H9 (cell line): Measurements from ENCODE around the gene CRELD2. TPM values are rescaled to one million over a fixed set of nuclear protein-coding genes. Genes with fewer than 3 reads are reported as not detected.

Source experiments
- DNase-seq: peaks from one replicate; pipeline ENCODE4 v3.0.0-alpha.2; 2017
- H2AFZ ChIP-seq: one replicate; pipeline ENCODE4 v1.6.1; 2013; ENCODE audit warnings: mild to moderate bottlenecking, low read length, control low read depth, moderate library complexity
- H2AK5ac ChIP-seq: 2 replicates; pipeline ENCODE4 v1.6.1; 2013; ENCODE audit warnings: low read length, control low read depth, mixed read lengths; ENCODE audit not compliant: insufficient read length
- H2BK120ac ChIP-seq: one replicate; pipeline ENCODE4 v1.6.1; 2013; ENCODE audit warnings: low read depth, mild to moderate bottlenecking, low read length, control low read depth, inconsistent platforms; ENCODE audit not compliant: poor library complexity, severe bottlenecking
- H2BK12ac ChIP-seq: 2 replicates; pipeline ENCODE4 v1.6.1; 2013; ENCODE audit warnings: low read length, control low read depth, mixed read lengths, low read depth; ENCODE audit not compliant: insufficient read length
- H2BK15ac ChIP-seq: 2 replicates; pipeline ENCODE4 v1.6.1; 2013; ENCODE audit warnings: low read depth, low read length, control low read depth
- H2BK20ac ChIP-seq: one replicate; pipeline ENCODE4 v1.6.1; 2013; ENCODE audit warnings: low read depth, mild to moderate bottlenecking, low read length, control low read depth, inconsistent platforms; ENCODE audit not compliant: poor library complexity, severe bottlenecking
- H2BK5ac ChIP-seq: 2 replicates; pipeline ENCODE4 v1.6.1; 2013; ENCODE audit warnings: low read length, control low read depth, mixed read lengths; ENCODE audit not compliant: insufficient read length
- H3K14ac ChIP-seq: 2 replicates; pipeline ENCODE4 v1.6.1; 2013; ENCODE audit warnings: low read length, control low read depth; ENCODE audit not compliant: insufficient read depth
- H3K18ac ChIP-seq: 2 replicates; pipeline ENCODE4 v1.6.1; 2013; ENCODE audit warnings: low read depth, mild to moderate bottlenecking, mixed read lengths, low read length, control low read depth; ENCODE audit not compliant: insufficient read length
- H3K23ac ChIP-seq: 2 replicates; pipeline ENCODE4 v1.6.1; 2013; ENCODE audit warnings: low read length, control low read depth, mixed read lengths, low read depth; ENCODE audit not compliant: insufficient read length
- H3K23me2 ChIP-seq: 2 replicates; pipeline ENCODE4 v1.6.1; 2013; ENCODE audit warnings: low read depth, mild to moderate bottlenecking, mixed read lengths, low read length, control low read depth; ENCODE audit not compliant: insufficient read length, poor library complexity, severe bottlenecking
- H3K27ac ChIP-seq: 2 replicates; pipeline ENCODE4 v1.5.1; 2013; ENCODE audit warnings: low read length, control low read depth, mixed read lengths, low read depth; ENCODE audit not compliant: insufficient read length
- H3K27me3 ChIP-seq: 2 replicates; pipeline ENCODE4 v1.6.1; 2013; ENCODE audit warnings: low read length, control low read depth, inconsistent platforms; ENCODE audit not compliant: insufficient read depth
- H3K4ac ChIP-seq: 2 replicates; pipeline ENCODE4 v1.6.1; 2013; ENCODE audit warnings: low read depth, mild to moderate bottlenecking, control low read depth, inconsistent platforms, low read length, moderate library complexity
- H3K4me1 ChIP-seq: 2 replicates; pipeline ENCODE4 v1.6.1; 2013; ENCODE audit warnings: low read length, control low read depth, inconsistent platforms; ENCODE audit not compliant: insufficient read depth
- H3K4me2 ChIP-seq: 2 replicates; pipeline ENCODE4 v1.6.1; 2013; ENCODE audit warnings: low read length, control low read depth, mixed read lengths; ENCODE audit not compliant: insufficient read length, insufficient read depth
- H3K56ac ChIP-seq: 2 replicates; pipeline ENCODE4 v1.6.1; 2013; ENCODE audit warnings: low read depth, mild to moderate bottlenecking, mixed read lengths, low read length, control low read depth; ENCODE audit not compliant: insufficient read length
- H3K79me1 ChIP-seq: 2 replicates; pipeline ENCODE4 v1.6.1; 2013; ENCODE audit warnings: low read depth, mild to moderate bottlenecking, moderate library complexity, low read length, control low read depth, inconsistent platforms; ENCODE audit not compliant: insufficient read depth, poor library complexity, severe bottlenecking
- H3K79me2 ChIP-seq: 2 replicates; pipeline ENCODE4 v1.6.1; 2013; ENCODE audit warnings: low read length, control low read depth, inconsistent platforms; ENCODE audit not compliant: insufficient read depth
- H3K9ac ChIP-seq: 2 replicates; pipeline ENCODE4 v1.6.1; 2013; ENCODE audit warnings: low read length, control low read depth, mixed read lengths; ENCODE audit not compliant: insufficient read length; ENCODE audit errors: extremely low read depth
- H3K9me3 ChIP-seq: one replicate; pipeline ENCODE4 v1.6.1; 2013; ENCODE audit warnings: low read depth, low read length, inconsistent platforms; ENCODE audit not compliant: control insufficient read depth
- H3T11ph ChIP-seq: one replicate; pipeline ENCODE4 v1.6.1; 2013; ENCODE audit warnings: mild to moderate bottlenecking, low read length, control low read depth, inconsistent platforms
- H4K20me1 ChIP-seq: one replicate; pipeline ENCODE4 v1.6.1; 2013; ENCODE audit not compliant: control insufficient read depth, insufficient read length, insufficient read depth
- H4K5ac ChIP-seq: 2 replicates; pipeline ENCODE4 v1.6.1; 2013; ENCODE audit warnings: low read depth, mild to moderate bottlenecking, mixed read lengths, low read length, control low read depth; ENCODE audit not compliant: insufficient read length
- H4K8ac ChIP-seq: replicated peaks from 2 replicates; pipeline ENCODE4 v1.6.1; 2013; ENCODE audit warnings: low read length, control low read depth, mixed read lengths, low read depth; ENCODE audit not compliant: insufficient read length
- H4K91ac ChIP-seq: 2 replicates; pipeline ENCODE4 v1.6.1; 2013; ENCODE audit warnings: low read depth, mild to moderate bottlenecking, moderate library complexity, mixed read lengths, low read length, control low read depth; ENCODE audit not compliant: insufficient read length
- H3K27ac Mint-ChIP-seq, 3 experiments: 2 replicates in 2 of 3; 3 replicates in 1 of 3; pipeline ENCODE4 v1.8.0; 2020 to 2021; ENCODE audit warnings: mixed read lengths in 3 of 3, mild to moderate bottlenecking in 1 of 3, moderate library complexity in 1 of 3
- H3K27me3 Mint-ChIP-seq: 2 replicates; pipeline ENCODE4 v1.8.0; 2021; ENCODE audit warnings: low read depth, mild to moderate bottlenecking, moderate library complexity, mixed read lengths
- H3K36me3 Mint-ChIP-seq, 3 experiments: 2 replicates in 2 of 3; 3 replicates in 1 of 3; pipeline ENCODE4 v1.8.0; 2020 to 2021; ENCODE audit warnings: low read depth in 3 of 3, mixed read lengths in 3 of 3; ENCODE audit not compliant: insufficient read depth in 1 of 3
- H3K4me1 Mint-ChIP-seq, 2 experiments: 2 replicates each; pipeline ENCODE4 v1.8.0; 2020; ENCODE audit warnings: mixed read lengths in 2 of 2
- H3K4me3 Mint-ChIP-seq, 2 experiments: 2 replicates in 1 of 2; 3 replicates in 1 of 2; pipeline ENCODE4 v1.8.0; 2020 to 2021; ENCODE audit warnings: mild to moderate bottlenecking in 2 of 2, mixed read lengths in 2 of 2, moderate library complexity in 1 of 2
- H3K9me3 Mint-ChIP-seq, 2 experiments: 2 replicates in 1 of 2; 3 replicates in 1 of 2; pipeline ENCODE4 v1.8.0; 2020; ENCODE audit warnings: mild to moderate bottlenecking in 2 of 2, mixed read lengths in 2 of 2, moderate library complexity in 1 of 2
- CTCF ChIP-seq: fragments of 200-600 bp; sonication (generic); conservative IDR thresholded peaks from 3 replicates; pipeline ENCODE4 v1.8.0; 2021; ENCODE audit warnings: antibody characterized with exemption, mild to moderate bottlenecking
- WGBS: extraction: QIAGEN DNeasy Blood & Tissue Kit; methylation state at CpG from one replicate; pipeline ENCODE4 v1.1.7; 2013; ENCODE audit warnings: missing lambda C conversion rate, low lambda C conversion rate, mixed read lengths; ENCODE audit not compliant: insufficient read length; ENCODE audit errors: extremely low coverage; 5-methylcytosine and 5-hydroxymethylcytosine counted together
- total RNA-seq: library from RNA; stranded (reverse); gene quantifications from 2 replicates; pipeline ENCODE4 v1.2.1, GENCODE V29; 2021

Gene CRELD2
- total RNA-seq, 1 experiment from 2014 or later = 34.7 TPM

DNA sequence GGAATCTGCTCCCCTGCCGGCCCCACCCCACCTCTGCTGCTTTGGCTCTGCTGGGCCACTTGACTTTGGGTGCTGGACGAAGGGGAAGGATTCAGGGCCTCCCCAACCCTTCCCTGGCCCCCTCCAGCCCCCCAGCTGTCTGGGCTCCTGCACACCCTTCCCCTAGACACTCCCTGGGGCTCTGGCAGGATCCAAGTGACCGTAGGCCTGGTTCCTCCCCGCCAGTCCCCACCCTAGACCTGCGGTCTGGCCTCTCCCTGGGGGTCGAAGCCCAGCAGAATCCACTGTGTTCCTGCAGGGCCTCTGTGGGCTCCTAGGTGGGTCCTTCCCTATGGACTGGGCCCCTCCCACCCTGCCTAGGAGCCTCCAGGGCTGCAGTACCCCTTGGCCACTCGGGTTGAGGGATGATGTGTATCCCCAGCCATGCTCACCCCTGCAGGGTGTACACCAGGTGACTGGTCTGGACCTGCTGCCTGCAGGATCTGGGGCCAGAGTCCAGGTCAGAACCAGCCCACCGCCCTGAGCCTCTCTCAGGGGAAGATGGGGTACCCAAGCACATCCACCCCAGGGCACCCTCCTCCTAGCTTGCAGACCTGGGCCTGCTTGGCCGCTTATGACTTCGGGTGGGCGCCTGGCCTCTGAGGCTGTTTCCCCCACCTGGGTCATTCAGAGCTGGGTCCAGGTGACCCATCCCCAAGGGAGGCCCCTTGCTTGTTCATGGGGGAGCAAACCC, 47.8 kb downstream of the CRELD2 start:
- peaks cover 3% of the 10 kb centered on the region; the same call in 1 of the 2 replicates for H3K79me2 ChIP-seq
- no peaks in the 10 kb centered on the region; the same call in 1 of the 2 replicates for H3K4me1 ChIP-seq
- Mint-ChIP-seq H3K4me3 (no peak overlapping the region), H3K36me3 (peaks cover 8 to 19% (median 14%) of the 10 kb centered on the region in 3 experiments; a peak in 5 of 7 replicates), H3K27ac (no peak overlapping the region), H3K9me3 (no peaks in the 10 kb centered on the region), H3K27me3 (peaks cover 16% of the 10 kb centered on the region), H3K4me1 (peaks cover 7 to 9% of the 10 kb centered on the region in 2 experiments; a peak in 3 of 4 replicates)
- H4K91ac ChIP-seq = no peak overlapping the region
- no peak overlapping the region for H2BK120ac ChIP-seq
- no peak overlapping the region for H3K18ac ChIP-seq
- no peak overlapping the region for H2BK20ac ChIP-seq
- H3K9me3 ChIP-seq = no peaks in the 10 kb centered on the region
- no peak overlapping the region for H3K56ac ChIP-seq
- no peak overlapping the region for H4K5ac ChIP-seq
- TF ChIP-seq CTCF = no peak
- no peak overlapping the region for H4K8ac ChIP-seq
- H2BK12ac ChIP-seq = no peak overlapping the region
- no peak overlapping the region for H2BK5ac ChIP-seq
- no peak overlapping the region for H3K4me2 ChIP-seq
- H2AFZ ChIP-seq = no peak overlapping the region
- no peak overlapping the region for H3K14ac ChIP-seq
- no peak overlapping the region for H3K9ac ChIP-seq
- H3K79me1 ChIP-seq = peaks cover 6% of the 10 kb centered on the region
- no CpG with 5 or more reads among the region's 11 CpGs for WGBS
- no peaks in the 10 kb centered on the region for H3K23me2 ChIP-seq
- H3K27me3 ChIP-seq = no peaks in the 10 kb centered on the region
- H2AK5ac ChIP-seq = no peak overlapping the region
- no peak overlapping the region for H3K27ac ChIP-seq
- no peak overlapping the region for H3K4ac ChIP-seq
- H3K23ac ChIP-seq = no peak overlapping the region
- no peaks in the 10 kb centered on the region for H4K20me1 ChIP-seq
- DNase-seq = peak; percentile 28
- no peak overlapping the region for H2BK15ac ChIP-seq
- H3T11ph ChIP-seq = no peak overlapping the region
